HepG2 (cell line): ENCODE data around the gene EIF4E1B. TPM values are rescaled to one million over a fixed set of nuclear protein-coding genes. Genes with fewer than 3 reads are reported as not detected.
A peak's percentile ranks its signal among the peaks of the same experiment; 100 is the strongest.

Experiments used
- DBP ChIP-seq: sonication (generic); formaldehyde crosslinking; IDR thresholded peaks from 2 replicates; pipeline ENCODE4 v1.4.0; 2020; ENCODE audit warnings: missing genetic modification reagents; ENCODE audit errors: not compliant biosample characterization
- EP300 ChIP-seq, 3 experiments: sonication (generic) in 1 of 3; formaldehyde crosslinking in 1 of 3; IDR thresholded peaks; 2 replicates each; pipeline versions ENCODE4 v1.5.1 to v1.6.1; 2011 to 2020; ENCODE audit warnings: low read depth in 2 of 3, low read length in 2 of 3, borderline replicate concordance in 1 of 3, improper control_type of control experiment in 1 of 3, mild to moderate bottlenecking in 1 of 3, missing genetic modification reagents in 1 of 3, moderate library complexity in 1 of 3
- GTF2F1 ChIP-seq: fragments of 150-350 bp; IDR thresholded peaks from 2 replicates; pipeline ENCODE4 v1.6.1; 2014; ENCODE audit warnings: low read length
- HOXA5 ChIP-seq: sonication (generic); formaldehyde crosslinking; IDR thresholded peaks from 2 replicates; pipeline ENCODE4 v1.4.0; 2020; ENCODE audit warnings: missing genetic modification reagents
- IKZF5 ChIP-seq: IDR thresholded peaks from 2 replicates; pipeline ENCODE4 v1.6.1; 2018; ENCODE audit warnings: missing genetic modification reagents, mild to moderate bottlenecking, missing compliant biosample characterization
- LCORL ChIP-seq, 2 experiments: fragments of 450-650 bp in 1 of 2; sonication (generic) in 1 of 2; formaldehyde crosslinking in 1 of 2; IDR thresholded peaks; 2 replicates each; pipeline versions ENCODE4 v1.5.0 to v1.6.1; 2017 to 2020; ENCODE audit warnings: antibody characterized with exemption in 1 of 2, missing genetic modification reagents in 1 of 2
- MNT ChIP-seq: fragments of 450-650 bp; IDR thresholded peaks from 2 replicates; pipeline ENCODE4 v1.6.1; 2016
- MTF2 ChIP-seq: sonication (generic); formaldehyde crosslinking; IDR thresholded peaks from 2 replicates; pipeline ENCODE4 v1.5.0; 2020; ENCODE audit warnings: missing genetic modification reagents, borderline replicate concordance
- MXD3 ChIP-seq: IDR thresholded peaks from 2 replicates; pipeline ENCODE4 v1.6.1; 2016; ENCODE audit warnings: mild to moderate bottlenecking, missing biosample characterization, missing genetic modification reagents
- NR2C2 ChIP-seq: sonication (generic); formaldehyde crosslinking; IDR thresholded peaks from 2 replicates; pipeline ENCODE4 v1.4.0; 2020; ENCODE audit warnings: missing genetic modification reagents, mild to moderate bottlenecking, moderate library complexity, borderline replicate concordance
- PITX1 ChIP-seq: sonication (generic); formaldehyde crosslinking; IDR thresholded peaks from 2 replicates; pipeline ENCODE4 v1.5.1; 2020; ENCODE audit warnings: mild to moderate bottlenecking, missing genetic modification reagents
- RBAK ChIP-seq: sonication (generic); formaldehyde crosslinking; IDR thresholded peaks from 2 replicates; pipeline ENCODE4 v1.5.1; 2020; ENCODE audit warnings: mild to moderate bottlenecking, missing genetic modification reagents
- REXO4 ChIP-seq: sonication (generic); formaldehyde crosslinking; IDR thresholded peaks from 2 replicates; pipeline ENCODE4 v1.8.0; 2022; ENCODE audit warnings: missing genetic modification reagents, mild to moderate bottlenecking, borderline replicate concordance
- RFXAP ChIP-seq: sonication (generic); formaldehyde crosslinking; IDR thresholded peaks from 2 replicates; pipeline ENCODE4 v1.4.0; 2020; ENCODE audit warnings: missing genetic modification reagents, borderline replicate concordance
- SETDB1 ChIP-seq: sonication (generic); formaldehyde crosslinking; IDR thresholded peaks from 2 replicates; pipeline ENCODE4 v1.5.1; 2020; ENCODE audit warnings: missing genetic modification reagents, mild to moderate bottlenecking, borderline replicate concordance
- SUZ12 ChIP-seq: fragments of 150-350 bp; IDR thresholded peaks from 2 replicates; pipeline ENCODE4 v1.6.1; 2014; ENCODE audit warnings: low read depth, low read length
- TFDP2 ChIP-seq: sonication (generic); formaldehyde crosslinking; IDR thresholded peaks from 2 replicates; pipeline ENCODE4 v1.4.0; 2020; ENCODE audit warnings: missing genetic modification reagents
- TFE3 ChIP-seq: IDR thresholded peaks from 2 replicates; pipeline ENCODE4 v1.6.1; 2016
- TGIF2 ChIP-seq: IDR thresholded peaks from 2 replicates; pipeline ENCODE4 v1.6.1; 2016; ENCODE audit warnings: control low read depth, missing compliant biosample characterization
- ZBTB7A ChIP-seq: sonication (generic); formaldehyde crosslinking; IDR thresholded peaks from 2 replicates; pipeline ENCODE4 v1.8.0; 2022; ENCODE audit warnings: mild to moderate bottlenecking, missing genetic modification reagents
- ZNF124 ChIP-seq: sonication (generic); formaldehyde crosslinking; IDR thresholded peaks from 2 replicates; pipeline ENCODE4 v1.4.0; 2020; ENCODE audit warnings: missing genetic modification reagents
- ZNF335 ChIP-seq: sonication (generic); formaldehyde crosslinking; IDR thresholded peaks from 2 replicates; pipeline ENCODE4 v1.4.0; 2020; ENCODE audit warnings: missing genetic modification reagents
- ZSCAN29 ChIP-seq: sonication (generic); formaldehyde crosslinking; conservative IDR thresholded peaks from 2 replicates; pipeline ENCODE4 v1.4.0; 2020; ENCODE audit warnings: mild to moderate bottlenecking, missing genetic modification reagents
- polyA plus RNA-seq, 8 experiments: library from polyadenylated mRNA; depleted of rRNA in 3 of 8; stranded (reverse) in 7 of 8; unstranded in 1 of 8; fragments of >200 nt; fragmentation: Illumina TruSeq in 4 of 8; extraction: Trizol in 4 of 8; gene quantifications; 2 replicates each; pipeline versions ENCODE4 v1.2.1 to v1.2.3, GENCODE V29; 2011 to 2016; ENCODE audit warnings: low read depth in 4 of 8, missing spikeins in 1 of 8, mixed read lengths in 1 of 8; ENCODE audit not compliant: insufficient read depth in 1 of 8
- total RNA-seq, 5 experiments: library from RNA; depleted of rRNA; stranded (reverse); fragments of >200 nt; fragmentation: Illumina TruSeq; extraction: Trizol; gene quantifications; 2 replicates each; pipeline ENCODE4 v1.2.3, GENCODE V29; 2016; ENCODE audit warnings: low read depth in 1 of 5

The EIF4E1B gene
- total and polyA plus RNA-seq, 2 of the 13 experiments (the other 11 are each of a cell fraction or from before 2014, with no cell fraction given) = not detected

- TF ChIP-seq GTF2F1 (no peak), NR2C2 (CRISPR knock-in tag) (no peak), TFE3 (CRISPR knock-in tag) (no peak), ZSCAN29 (CRISPR knock-in tag) (no peak), MTF2 (CRISPR knock-in tag) (peak; percentile 80; the same call in 1 of the 2 replicates), EP300 (IDR thresholded peaks at IDR 0.05; ENCODE audit: low read depth in 2 of 2, low read length in 2 of 2) (no peak), EP300 (CRISPR knock-in tag; IDR thresholded peaks at IDR 0.05; ENCODE audit: borderline replicate concordance) (0 out of 2 replicates have a peak, but pooled peaks have one; percentile 3), SUZ12 (no peak), LCORL (IDR thresholded peaks at IDR 0.05) (no peak), LCORL (CRISPR knock-in tag; IDR thresholded peaks at IDR 0.05) (peak; percentile 19; the same call in 1 of the 2 replicates), IKZF5 (0 out of 2 replicates have a peak, but pooled peaks have one; percentile 44), RBAK (CRISPR knock-in tag) (no peak), ZBTB7A (CRISPR knock-in tag) (0 out of 2 replicates have a peak, but pooled peaks have one; percentile 60), RFXAP (CRISPR knock-in tag) (no peak; the same call in 1 of the 2 replicates), PITX1 (peak; percentile 52; the same call in 1 of the 2 replicates), REXO4 (CRISPR knock-in tag) (no peak), HOXA5 (no peak), ZNF124 (CRISPR knock-in tag) (no peak), MXD3 (no peak), ZNF335 (no peak), TFDP2 (CRISPR knock-in tag) (no peak), MNT (no peak), TGIF2 (CRISPR knock-in tag) (no peak), SETDB1 (CRISPR knock-in tag) (no peak), DBP (no peak)
These were observed 30.6 kb downstream of the EIF4E1B start (continued) for GRCh38 chr5:176660860-176661641.
